Endodermal cell (in vitro differentiated cells): Measurements from ENCODE around the gene TMEM17. TPM values are rescaled to one million over a fixed set of nuclear protein-coding genes. Genes with fewer than 3 reads are reported as not detected.

Experiments used
- DNase-seq: peaks from one replicate; pipeline ENCODE4 v3.0.0-alpha.2; 2017
- H3K27ac ChIP-seq: 2 replicates; pipeline ENCODE4 v1.5.1; 2013; ENCODE audit warnings: mild to moderate bottlenecking, low read depth, low read length, moderate library complexity
- H3K27me3 ChIP-seq: 2 replicates; pipeline ENCODE4 v1.6.1; 2013; ENCODE audit warnings: mild to moderate bottlenecking, low read length, moderate library complexity; ENCODE audit not compliant: insufficient read depth, control insufficient read depth, poor library complexity, severe bottlenecking
- H3K36me3 ChIP-seq: 2 replicates; pipeline ENCODE4 v1.7.0; 2013; ENCODE audit warnings: mild to moderate bottlenecking, low read length, moderate library complexity; ENCODE audit not compliant: control insufficient read depth, insufficient read depth
- H3K4me1 ChIP-seq: one replicate; pipeline ENCODE4 v1.7.0; 2013; ENCODE audit warnings: low read length; ENCODE audit not compliant: control insufficient read depth, insufficient read depth
- H3K4me3 ChIP-seq: 2 replicates; pipeline ENCODE4 v1.5.1; 2013; ENCODE audit warnings: mild to moderate bottlenecking, low read length, moderate library complexity
- H3K9ac ChIP-seq: 2 replicates; pipeline ENCODE4 v1.6.1; 2013; ENCODE audit warnings: mild to moderate bottlenecking, low read length, moderate library complexity; ENCODE audit not compliant: poor library complexity, severe bottlenecking; ENCODE audit errors: extremely low read depth
- H3K9me3 ChIP-seq: 2 replicates; pipeline ENCODE4 v1.6.1; 2013; ENCODE audit warnings: mild to moderate bottlenecking, low read length, moderate library complexity; ENCODE audit not compliant: control insufficient read depth
- H3K27ac Mint-ChIP-seq: 2 replicates; pipeline ENCODE4 v1.8.0; 2020; ENCODE audit warnings: mixed read lengths
- H3K27me3 Mint-ChIP-seq: 2 replicates; pipeline ENCODE4 v1.8.0; 2021; ENCODE audit warnings: mild to moderate bottlenecking, mixed read lengths; ENCODE audit not compliant: insufficient read depth
- H3K36me3 Mint-ChIP-seq: 2 replicates; pipeline ENCODE4 v1.8.0; 2020; ENCODE audit warnings: low read depth, mixed read lengths
- H3K4me1 Mint-ChIP-seq: 2 replicates; pipeline ENCODE4 v1.8.0; 2020; ENCODE audit warnings: mixed read lengths
- H3K4me3 Mint-ChIP-seq: 2 replicates; pipeline ENCODE4 v1.8.0; 2020; ENCODE audit warnings: mild to moderate bottlenecking, moderate library complexity, mixed read lengths
- H3K9me3 Mint-ChIP-seq: 2 replicates; pipeline ENCODE4 v1.8.0; 2020; ENCODE audit warnings: mild to moderate bottlenecking, mixed read lengths
- CTCF ChIP-seq: fragments of 200-600 bp; sonication (generic); conservative IDR thresholded peaks from 2 replicates; pipeline ENCODE4 v1.5.0; 2021; ENCODE audit warnings: antibody characterized with exemption, mild to moderate bottlenecking
- WGBS, 2 experiments: methylation state at CpG; one replicate each; pipeline versions ENCODE4 v1.1.5 to v1.1.7; 2013; ENCODE audit warnings: missing lambda C conversion rate in 2 of 2, mixed read lengths in 1 of 2; ENCODE audit not compliant: insufficient coverage in 1 of 2, insufficient read length in 1 of 2; 5-methylcytosine and 5-hydroxymethylcytosine counted together
- total RNA-seq, 2 donors: library from RNA; stranded (reverse); fragmentation: NEBNext Ultra II Directional in 1 of 2; extraction: Animal tissue kit (Norgen Biotek cat#: 25700) in 1 of 2; gene quantifications; 2 replicates in 1 of 2; 3 replicates in 1 of 2; pipeline ENCODE4 v1.2.1, GENCODE V29; 2021

TMEM17 gene
- total RNA-seq, 2 donors from 2014 or later, result 1.8 to 2.0 TPM

DNA sequence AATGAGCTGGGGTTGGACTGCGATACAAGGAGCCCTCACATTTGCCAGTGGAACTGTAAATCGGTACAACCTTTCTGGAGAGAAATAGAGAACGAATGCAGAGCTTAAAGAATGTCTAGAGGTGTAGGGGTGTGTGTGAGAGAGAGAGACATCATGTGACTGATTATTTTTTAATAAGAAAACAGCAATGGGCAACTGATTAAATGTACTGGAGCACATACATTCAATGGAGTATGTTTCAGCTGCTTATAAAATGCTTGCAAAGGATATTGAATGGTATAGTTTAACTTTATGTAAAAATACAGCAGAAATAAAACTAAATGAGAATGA lies 391 bp upstream of the TMEM17 start:
- Mint-ChIP-seq H3K27ac (peak overlapping the region; percentile 70), H3K9me3 (no peaks in the 10 kb centered on the region), H3K27me3 (no peaks in the 10 kb centered on the region), H3K4me1 (peaks cover 6% of the 10 kb centered on the region), H3K36me3 (no peaks in the 10 kb centered on the region), H3K4me3 (peak overlapping the region; percentile 78)
- Histone ChIP-seq H3K4me1 (no peaks in the 10 kb centered on the region), H3K27ac (peak overlapping the region; percentile 84), H3K9me3 (no peaks in the 10 kb centered on the region), H3K27me3 (no peaks in the 10 kb centered on the region), H3K9ac (peak overlapping the region; percentile 76), H3K4me3 (peak overlapping the region; percentile 95), H3K36me3 (no peaks in the 10 kb centered on the region)
- WGBS, 2 experiments, result 7 to 13% methylated on average over 3 of the region's 3 CpGs
- no peak for DNase-seq
- TF ChIP-seq CTCF, result no peak

DNA sequence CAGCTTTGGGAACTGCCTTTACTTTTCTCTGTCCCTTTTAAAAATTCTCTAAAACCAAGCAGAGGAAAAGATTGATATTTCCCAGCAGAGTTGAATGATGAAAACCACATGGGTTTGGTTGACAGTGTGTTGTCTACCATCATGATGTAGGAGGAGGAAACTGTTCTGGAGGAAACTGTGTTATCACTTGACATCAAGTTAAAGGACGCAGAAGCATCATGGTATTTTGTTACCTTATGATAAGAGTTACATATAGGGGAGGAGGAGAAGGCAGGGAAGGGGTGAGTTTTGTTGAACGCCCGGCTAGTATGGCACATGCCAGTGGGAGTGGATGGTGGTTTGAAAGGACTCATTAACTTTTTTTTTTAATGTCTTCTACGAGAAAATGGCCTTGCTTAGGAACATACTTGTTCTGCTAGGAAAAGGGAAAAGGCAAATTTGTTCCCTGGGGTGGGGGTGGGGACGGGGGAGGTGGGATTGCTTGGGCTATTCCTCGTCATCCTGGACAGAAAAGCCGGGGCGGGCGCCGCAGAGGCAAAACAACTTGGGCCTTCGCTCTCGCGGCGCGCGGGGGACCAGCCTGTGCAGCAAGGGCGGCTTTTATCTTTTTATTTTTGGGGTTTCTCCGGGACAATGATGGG lies 766 bp downstream of the TMEM17 start:
- WGBS, 2 experiments, result 34 to 50% methylated on average over 2 to 18 of the region's 18 CpGs
- Histone ChIP-seq H3K27me3 (no peaks in the 10 kb centered on the region), H3K4me3 (peak overlapping the region; percentile 95), H3K4me1 (no peaks in the 10 kb centered on the region), H3K27ac (peak overlapping the region; percentile 84), H3K9ac (peak overlapping the region; percentile 76), H3K36me3 (no peaks in the 10 kb centered on the region), H3K9me3 (no peaks in the 10 kb centered on the region)
- H3K36me3 Mint-ChIP-seq, result no peaks in the 10 kb centered on the region
- no peaks in the 10 kb centered on the region for H3K9me3 Mint-ChIP-seq
- no peaks in the 10 kb centered on the region for H3K27me3 Mint-ChIP-seq
- peaks cover 9% of the 10 kb centered on the region for H3K4me1 Mint-ChIP-seq
- DNase-seq, result no peak
- peak overlapping the region; percentile 78 for H3K4me3 Mint-ChIP-seq
- no peak for TF ChIP-seq CTCF
- H3K27ac Mint-ChIP-seq, result peak overlapping the region; percentile 92

DNA sequence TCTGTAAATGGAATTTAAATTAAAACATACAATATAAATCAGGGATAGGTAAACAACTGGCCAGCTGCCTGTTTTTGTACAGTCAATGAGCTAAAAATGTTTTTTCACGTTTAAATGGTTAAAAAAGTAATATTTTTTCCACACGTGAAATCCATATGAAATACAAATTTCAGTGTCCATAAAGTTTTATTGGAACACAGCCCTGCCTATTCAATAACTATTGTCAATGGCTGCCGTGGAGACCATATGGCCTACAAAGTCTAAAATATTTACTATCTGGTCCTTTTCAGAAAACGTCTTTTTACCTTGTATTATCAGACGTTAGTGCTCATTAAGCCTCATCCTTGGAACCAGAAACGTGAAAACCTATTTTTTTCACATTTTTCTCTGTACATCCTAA lies 1.3 kb downstream of the TMEM17 start:
- WGBS, 2 experiments, result 90 to 92% methylated on average over 5 to 6 of the region's 6 CpGs
- H3K27ac Mint-ChIP-seq, result no peak overlapping the region

More for the DNA sequence above, 1.3 kb downstream of the TMEM17 start:
- H3K9ac ChIP-seq, result no peak overlapping the region
- H3K4me1 Mint-ChIP-seq, result peaks cover 9% of the 10 kb centered on the region
- no peaks in the 10 kb centered on the region for H3K9me3 Mint-ChIP-seq
- H3K36me3 Mint-ChIP-seq, result no peaks in the 10 kb centered on the region
- H3K36me3 ChIP-seq, result no peaks in the 10 kb centered on the region
- H3K4me3 ChIP-seq, result no peak overlapping the region
- no peaks in the 10 kb centered on the region for H3K27me3 ChIP-seq
- no peaks in the 10 kb centered on the region for H3K9me3 ChIP-seq
- H3K4me1 ChIP-seq, result no peaks in the 10 kb centered on the region
- no peak for DNase-seq
- no peak overlapping the region for H3K27ac ChIP-seq
- TF ChIP-seq CTCF, result no peak
- no peak overlapping the region for H3K4me3 Mint-ChIP-seq
- no peaks in the 10 kb centered on the region for H3K27me3 Mint-ChIP-seq
